IPS-15b (cell line): ENCODE measurements around the gene MGAT1.
A peak's percentile ranks its signal among the peaks of the same experiment; 100 is the strongest.
"Not testable (repeated sequence)": the region's sequence is repeated elsewhere in the genome, so short reads cannot be mapped to it uniquely, and the experiment has no call there.

Experiments
- H3K27me3 ChIP-seq: one replicate; pipeline ENCODE4 v1.6.1; 2013; ENCODE audit warnings: low read length; ENCODE audit not compliant: control insufficient read depth, insufficient read depth
- H3K36me3 ChIP-seq: one replicate; pipeline ENCODE4 v1.6.1; 2013; ENCODE audit warnings: low read length; ENCODE audit not compliant: control insufficient read depth, insufficient read depth
- H3K4me1 ChIP-seq: one replicate; pipeline ENCODE4 v1.6.1; 2013; ENCODE audit warnings: mild to moderate bottlenecking, low read length; ENCODE audit not compliant: control insufficient read depth, insufficient read depth
- H3K4me3 ChIP-seq: one replicate; pipeline ENCODE4 v1.5.1; 2013; ENCODE audit warnings: low read depth, low read length
- H3K9ac ChIP-seq: one replicate; pipeline ENCODE4 v1.6.1; 2013; ENCODE audit warnings: low read depth, mild to moderate bottlenecking, low read length
- H3K9me3 ChIP-seq: one replicate; pipeline ENCODE4 v1.6.1; 2013; ENCODE audit warnings: mild to moderate bottlenecking, low read length; ENCODE audit not compliant: control insufficient read depth, insufficient read depth

MGAT1 gene

GRCh38 chr5:180831139-180832093, 28.8 kb upstream of the MGAT1 start:
- peak overlapping the region; percentile 77 for H3K4me3 ChIP-seq
- peaks cover 31% of the 10 kb centered on the region for H3K27me3 ChIP-seq
- H3K9ac ChIP-seq: peak overlapping the region; percentile 93
- H3K9me3 ChIP-seq: peaks cover 9% of the 10 kb centered on the region
- no peaks in the 10 kb centered on the region for H3K36me3 ChIP-seq
- H3K4me1 ChIP-seq: no peaks in the 10 kb centered on the region

- Histone ChIP-seq H3K27me3 (peaks cover 38% of the 10 kb centered on the region), H3K36me3 (no peaks in the 10 kb centered on the region), H3K4me3 (peak overlapping the region; percentile 77), H3K9ac (no peak overlapping the region), H3K4me1 (no peaks in the 10 kb centered on the region), H3K9me3 (peaks cover 9% of the 10 kb centered on the region)
Observed at GRCh38 chr5:180830253-180831138, 27.9 kb upstream of the MGAT1 start.

- Histone ChIP-seq H3K4me1 (no peaks in the 10 kb centered on the region), H3K9ac (no peak overlapping the region), H3K36me3 (no peaks in the 10 kb centered on the region), H3K4me3 (peak overlapping the region; percentile 8), H3K27me3 (peaks cover 41% of the 10 kb centered on the region), H3K9me3 (peaks cover 9% of the 10 kb centered on the region)
Observed at GRCh38 chr5:180829726-180830125, 27.1 kb upstream of the MGAT1 start.

- not testable (repeated sequence) for H3K4me1 ChIP-seq, H3K4me3 ChIP-seq, H3K9me3 ChIP-seq, H3K9ac ChIP-seq, H3K36me3 ChIP-seq
- H3K27me3 ChIP-seq: peaks cover 44% of the 10 kb centered on the region
Observed at GRCh38 chr5:180828756-180829531, 26.3 kb upstream of the MGAT1 start.

GRCh38 chr5:180827374-180827773, 24.8 kb upstream of the MGAT1 start:
- not testable (repeated sequence) for H3K9me3 ChIP-seq, H3K36me3 ChIP-seq, H3K4me1 ChIP-seq, H3K4me3 ChIP-seq, H3K9ac ChIP-seq
- H3K27me3 ChIP-seq: peaks cover 43% of the 10 kb centered on the region

GRCh38 chr5:180825768-180826525, 23.3 kb upstream of the MGAT1 start:
- Histone ChIP-seq H3K9ac (no peak overlapping the region), H3K9me3 (peaks cover 9% of the 10 kb centered on the region), H3K27me3 (peaks cover 40% of the 10 kb centered on the region), H3K4me1 (no peaks in the 10 kb centered on the region), H3K36me3 (no peaks in the 10 kb centered on the region), H3K4me3 (no peak overlapping the region)

GRCh38 chr5:180824630-180825476, 22.2 kb upstream of the MGAT1 start:
- no peaks in the 10 kb centered on the region for H3K4me1 ChIP-seq

GRCh38 chr5:180823940-180824629, 21.5 kb upstream of the MGAT1 start:
- H3K4me1 ChIP-seq: no peaks in the 10 kb centered on the region
- peaks cover 26% of the 10 kb centered on the region for H3K27me3 ChIP-seq
- no peak overlapping the region for H3K4me3 ChIP-seq
- no peak overlapping the region for H3K9ac ChIP-seq
- H3K9me3 ChIP-seq: peaks cover 4% of the 10 kb centered on the region
- no peaks in the 10 kb centered on the region for H3K36me3 ChIP-seq

More at GRCh38 chr5:180824630-180825476, 22.2 kb upstream of the MGAT1 start:
- Histone ChIP-seq H3K27me3 (peaks cover 31% of the 10 kb centered on the region), H3K9me3 (peaks cover 9% of the 10 kb centered on the region), H3K4me3 (no peak overlapping the region), H3K9ac (no peak overlapping the region), H3K36me3 (no peaks in the 10 kb centered on the region)

- Histone ChIP-seq H3K9me3 (no peaks in the 10 kb centered on the region), H3K4me1 (no peaks in the 10 kb centered on the region), H3K4me3 (no peak overlapping the region), H3K9ac (no peak overlapping the region), H3K27me3 (peaks cover 25% of the 10 kb centered on the region), H3K36me3 (no peaks in the 10 kb centered on the region)
Observed at GRCh38 chr5:180823346-180823745, 20.7 kb upstream of the MGAT1 start.

- no peak overlapping the region for H3K9ac ChIP-seq
- H3K9me3 ChIP-seq: no peaks in the 10 kb centered on the region
- peaks cover 2% of the 10 kb centered on the region for H3K4me1 ChIP-seq
- H3K36me3 ChIP-seq: no peaks in the 10 kb centered on the region
- peaks cover 19% of the 10 kb centered on the region for H3K27me3 ChIP-seq
- no peak overlapping the region for H3K4me3 ChIP-seq
Observed at GRCh38 chr5:180821538-180821937, 18.9 kb upstream of the MGAT1 start.
